SK-N-SH treated with all-trans-retinoic acid at 6 μM for 48 hours (cell line): Measurements from ENCODE around the gene SEL1L2.

Source experiments
- CREB5 ChIP-seq: fragments of 250-450 bp; sonication (Bioruptor Pico); IDR thresholded peaks from 2 replicates; pipeline ENCODE4 v1.5.1; 2020; ENCODE audit warnings: low read depth, mild to moderate bottlenecking, moderate library complexity
- POU6F1 ChIP-seq: fragments of 250-450 bp; sonication (Bioruptor Pico); IDR thresholded peaks from 2 replicates; pipeline ENCODE4 v1.8.0; 2021; ENCODE audit warnings: low read depth, mild to moderate bottlenecking, moderate library complexity, borderline replicate concordance

GRCh38 chr20:13996265-13996664, 5.9 kb upstream of the SEL1L2 start:
- TF ChIP-seq CREB5 (CRISPR knock-in tag) (no peak), POU6F1 (CRISPR knock-in tag) (no peak)
